HEK293 (cell line): Measurements from ENCODE around the gene YIF1B.

ENCODE experiments used
- CTCF ChIA-PET: fragments of 350-600 bp; formaldehyde crosslinking; extraction: SDS; loops from one replicate; lab custom pipeline; 2021; ENCODE audit warnings: antibody characterized with exemption; lab: Yijun Ruan, JAX
- POLR2A ChIA-PET: fragments of 300-600 bp; formaldehyde crosslinking; extraction: SDS; loops from one replicate; lab custom pipeline; 2020; ENCODE audit warnings: antibody characterized with exemption, inconsistent platforms; lab: Yijun Ruan, JAX
- H3K27ac ChIP-seq: fragments of 200-500 bp; sonication (Bioruptor generic); 2 replicates; pipeline ENCODE4 v1.5.1; 2014; ENCODE audit warnings: low read depth, low read length, control low read depth, inconsistent platforms; ENCODE audit errors: extremely low read depth
- H3K36me3 ChIP-seq, 2 experiments: fragments of 200-500 bp in 1 of 2; sonication (Bioruptor generic) in 1 of 2; 1 replicate in 1 of 2; 2 replicates in 1 of 2; pipeline ENCODE4 v1.5.1; 2014 to 2017; ENCODE audit warnings: inconsistent platforms in 2 of 2, low read length in 2 of 2; ENCODE audit not compliant: control insufficient read depth in 2 of 2, insufficient read depth in 1 of 2
- H3K4me1 ChIP-seq: fragments of 200-500 bp; sonication (Bioruptor generic); 2 replicates; pipeline ENCODE4 v1.5.1; 2014; ENCODE audit warnings: mild to moderate bottlenecking, low read length, inconsistent platforms; ENCODE audit not compliant: control insufficient read depth, insufficient read depth
- H3K4me3 ChIP-seq: 2 replicates; pipeline ENCODE4 v1.5.1; 2011; ENCODE audit warnings: low read depth, mild to moderate bottlenecking, control low read depth, low read length, moderate library complexity
- H3K9me3 ChIP-seq: fragments of 200-500 bp; sonication (Bioruptor generic); 2 replicates; pipeline ENCODE4 v1.5.1; 2014; ENCODE audit warnings: low read depth, low read length, inconsistent platforms; ENCODE audit not compliant: control insufficient read depth, insufficient read depth
- HOXA7 ChIP-seq: sonication (generic); formaldehyde crosslinking; IDR thresholded peaks from 2 replicates; pipeline ENCODE4 v1.8.1; 2022; ENCODE audit warnings: missing genetic modification reagents, borderline replicate concordance
- IKZF3 ChIP-seq: fragments of 450-650 bp; IDR thresholded peaks from 2 replicates; pipeline ENCODE4 v1.5.0; 2018; ENCODE audit warnings: missing biosample characterization, mild to moderate bottlenecking, missing genetic modification characterization, moderate library complexity
- KLF10 ChIP-seq: fragments of 450-650 bp; IDR thresholded peaks from 2 replicates; pipeline ENCODE4 v1.5.1; 2018; ENCODE audit warnings: missing biosample characterization, mild to moderate bottlenecking, missing genetic modification characterization
- KLF7 ChIP-seq: fragments of 450-650 bp; formaldehyde crosslinking; IDR thresholded peaks from 2 replicates; pipeline ENCODE4 v1.5.1; 2016; ENCODE audit warnings: missing biosample characterization, missing genetic modification characterization, borderline replicate concordance
- KLF9 ChIP-seq: fragments of 450-650 bp; formaldehyde crosslinking; IDR thresholded peaks from 2 replicates; pipeline ENCODE4 v1.5.1; 2016; ENCODE audit warnings: missing biosample characterization, missing genetic modification characterization, low read depth
- PRDM1 ChIP-seq: fragments of 450-650 bp; formaldehyde crosslinking; IDR thresholded peaks from 2 replicates; pipeline ENCODE4; 2016; ENCODE audit warnings: missing biosample characterization, missing genetic modification characterization
- RBAK ChIP-seq: fragments of 450-650 bp; formaldehyde crosslinking; IDR thresholded peaks from 2 replicates; pipeline ENCODE4 v1.5.1; 2016; ENCODE audit warnings: missing biosample characterization, missing genetic modification characterization
- REPIN1 ChIP-seq: fragments of 450-650 bp; formaldehyde crosslinking; IDR thresholded peaks from 2 replicates; pipeline ENCODE4 v1.5.1; 2017; ENCODE audit warnings: missing biosample characterization, missing genetic modification characterization, low read depth
- SP7 ChIP-seq: fragments of 450-650 bp; formaldehyde crosslinking; IDR thresholded peaks from 2 replicates; pipeline ENCODE4 v1.5.1; 2016; ENCODE audit warnings: missing biosample characterization, missing genetic modification characterization
- ZBTB8A ChIP-seq: fragments of 450-650 bp; formaldehyde crosslinking; IDR thresholded peaks from 2 replicates; pipeline ENCODE4 v1.5.1; 2016; ENCODE audit warnings: missing biosample characterization, missing genetic modification characterization
- ZFHX2 ChIP-seq: fragments of 450-650 bp; formaldehyde crosslinking; conservative IDR thresholded peaks from 2 replicates; pipeline ENCODE4 v1.5.1; 2016; ENCODE audit warnings: missing biosample characterization, missing genetic modification characterization
- ZNF138 ChIP-seq: fragments of 450-650 bp; formaldehyde crosslinking; IDR thresholded peaks from 2 replicates; pipeline ENCODE4 v1.5.1; 2016; ENCODE audit warnings: missing biosample characterization, missing genetic modification characterization, borderline replicate concordance
- ZNF140 ChIP-seq: fragments of 450-650 bp; formaldehyde crosslinking; IDR thresholded peaks from 2 replicates; pipeline ENCODE4 v1.5.1; 2016; ENCODE audit warnings: missing biosample characterization, missing genetic modification characterization
- ZNF146 ChIP-seq: fragments of 450-650 bp; formaldehyde crosslinking; IDR thresholded peaks from 2 replicates; pipeline ENCODE4 v1.5.1; 2016; ENCODE audit warnings: missing biosample characterization, missing genetic modification characterization
- ZNF202 ChIP-seq: fragments of 450-650 bp; formaldehyde crosslinking; IDR thresholded peaks from 2 replicates; pipeline ENCODE4 v1.5.1; 2016; ENCODE audit warnings: missing biosample characterization, missing genetic modification characterization, borderline replicate concordance
- ZNF266 ChIP-seq: fragments of 450-650 bp; formaldehyde crosslinking; IDR thresholded peaks from 2 replicates; pipeline ENCODE4 v1.5.1; 2016; ENCODE audit warnings: missing biosample characterization, missing genetic modification characterization, low read depth
- ZNF433 ChIP-seq: fragments of 450-650 bp; formaldehyde crosslinking; IDR thresholded peaks from 2 replicates; pipeline ENCODE4 v1.5.1; 2016; ENCODE audit warnings: missing biosample characterization, missing genetic modification characterization, low read depth
- ZNF571 ChIP-seq: fragments of 450-650 bp; formaldehyde crosslinking; IDR thresholded peaks from 2 replicates; pipeline ENCODE4 v1.5.0; 2017; ENCODE audit warnings: missing biosample characterization, missing genetic modification characterization
- ZNF600 ChIP-seq: fragments of 450-650 bp; formaldehyde crosslinking; IDR thresholded peaks from 2 replicates; pipeline ENCODE4 v1.5.1; 2016; ENCODE audit warnings: missing biosample characterization, missing genetic modification characterization
- ZNF664 ChIP-seq: fragments of 450-650 bp; formaldehyde crosslinking; IDR thresholded peaks from 2 replicates; pipeline ENCODE4 v1.5.1; 2016; ENCODE audit warnings: missing biosample characterization, missing genetic modification characterization
- ZNF791 ChIP-seq: fragments of 450-650 bp; formaldehyde crosslinking; IDR thresholded peaks from 2 replicates; pipeline ENCODE4 v1.5.1; 2016; ENCODE audit warnings: missing biosample characterization, missing genetic modification characterization
- ZNF792 ChIP-seq: fragments of 450-650 bp; formaldehyde crosslinking; IDR thresholded peaks from 2 replicates; pipeline ENCODE4 v1.5.1; 2016; ENCODE audit warnings: missing biosample characterization, missing genetic modification characterization
- TF ChIP-seq, protein P1 (sequence below): fragments of 450-650 bp; formaldehyde crosslinking; IDR thresholded peaks from 2 replicates; pipeline ENCODE4 v1.5.1; 2016; ENCODE audit warnings: missing biosample characterization, missing genetic modification characterization
- TF ChIP-seq, protein P2 (sequence below): fragments of 450-650 bp; formaldehyde crosslinking; IDR thresholded peaks from 2 replicates; pipeline ENCODE4 v1.5.1; 2017; ENCODE audit warnings: missing biosample characterization, missing genetic modification characterization
- TF ChIP-seq, protein P3 (sequence below): fragments of 450-650 bp; formaldehyde crosslinking; IDR thresholded peaks from 2 replicates; pipeline ENCODE4 v1.5.1; 2016; ENCODE audit warnings: missing biosample characterization, missing genetic modification characterization
- TF ChIP-seq, protein P4 (sequence below): fragments of 450-650 bp; formaldehyde crosslinking; IDR thresholded peaks from 2 replicates; pipeline ENCODE4 v1.5.1; 2016; ENCODE audit warnings: missing biosample characterization, missing genetic modification characterization
- TF ChIP-seq, protein P5 (sequence below): fragments of 450-650 bp; formaldehyde crosslinking; IDR thresholded peaks from 2 replicates; pipeline ENCODE4 v1.5.1; 2016; ENCODE audit warnings: missing biosample characterization, missing genetic modification characterization

Gene YIF1B

DNA sequence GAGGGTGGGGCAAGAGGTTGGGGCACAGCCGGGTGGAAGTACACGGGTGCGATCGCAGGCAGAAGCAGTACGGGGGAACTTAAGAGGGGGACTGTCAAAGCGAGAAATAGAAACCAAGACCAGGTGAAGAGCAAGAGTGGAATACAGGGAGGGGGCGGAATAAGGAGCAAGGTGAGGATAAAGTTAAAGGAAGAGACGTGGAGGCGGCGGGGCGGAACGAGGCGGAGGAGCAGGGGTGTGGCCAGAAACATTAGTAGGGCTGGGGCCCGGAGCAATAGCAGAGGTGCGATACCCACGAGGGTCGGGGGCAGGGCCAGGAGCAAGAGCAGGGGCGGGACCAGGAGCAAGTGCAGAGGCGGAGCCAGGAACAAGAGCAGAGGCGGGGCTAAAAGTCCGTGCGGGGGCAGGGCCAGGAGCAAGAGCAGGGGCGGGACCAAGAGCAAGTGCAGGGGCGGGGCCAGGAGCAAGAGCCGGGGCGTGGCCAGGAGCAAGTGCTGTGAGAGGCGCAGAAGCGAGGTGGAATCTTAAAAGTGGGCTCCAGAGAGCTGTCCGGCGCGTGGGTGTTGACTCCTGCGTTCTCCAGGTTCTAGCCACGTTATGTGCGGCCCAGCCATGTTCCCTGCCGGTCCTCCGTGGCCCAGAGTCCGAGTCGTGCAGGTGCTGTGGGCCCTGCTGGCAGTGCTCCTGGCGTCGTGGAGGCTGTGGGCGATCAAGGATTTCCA is 21.1 kb upstream of the YIF1B start (continued):
- no peak for TF ChIP-seq ZNF433
- TF ChIP-seq ZNF600 (tag by site-specific recombination) = peak; percentile 37
- TF ChIP-seq, protein P1, sequence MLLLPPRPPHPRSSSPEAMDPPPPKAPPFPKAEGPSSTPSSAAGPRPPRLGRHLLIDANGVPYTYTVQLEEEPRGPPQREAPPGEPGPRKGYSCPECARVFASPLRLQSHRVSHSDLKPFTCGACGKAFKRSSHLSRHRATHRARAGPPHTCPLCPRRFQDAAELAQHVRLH (tag by site-specific recombination) = peak; percentile 79; the same call in 1 of the 2 replicates

DNA sequence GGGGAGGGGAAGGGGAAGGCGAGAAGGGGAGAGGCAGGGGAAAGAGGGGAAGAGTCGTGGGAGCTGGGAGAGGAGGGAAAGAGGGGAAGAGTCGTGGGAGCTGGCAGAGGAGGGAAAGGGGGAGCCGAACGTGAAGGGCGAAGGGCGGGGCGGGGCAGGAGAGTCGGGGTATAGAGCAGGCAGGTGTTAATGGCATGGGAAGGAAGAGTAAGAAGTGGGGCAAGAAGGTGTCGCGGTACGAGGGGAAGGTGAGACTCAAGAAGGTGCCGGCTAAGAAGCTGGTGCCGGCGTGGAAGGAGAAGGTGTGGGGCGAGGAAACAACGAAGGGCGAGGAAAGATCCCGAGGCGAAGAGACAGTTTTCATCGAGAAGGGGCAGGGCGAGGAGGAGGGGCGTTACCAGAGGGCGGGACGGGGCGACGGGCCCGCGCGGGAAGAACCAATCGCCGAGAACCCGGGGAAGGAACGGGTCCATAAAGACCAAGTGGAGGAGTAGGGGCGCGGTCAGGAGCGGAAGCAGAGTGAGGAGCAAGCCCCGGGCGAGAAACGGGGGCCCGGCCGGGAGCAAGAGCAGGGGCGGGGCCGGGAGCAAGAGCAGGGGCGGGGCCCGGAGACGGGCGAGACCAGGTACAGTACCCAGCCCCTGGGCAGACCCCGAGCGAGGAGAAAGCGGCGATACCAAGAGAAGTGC is 20.3 kb upstream of the YIF1B start:
- H3K4me3 ChIP-seq = peak overlapping the region; percentile 66
- peaks cover 14% of the 10 kb centered on the region for H3K4me1 ChIP-seq
- CTCF ChIA-PET = interaction anchor here (0.6 to 9.9 kb wide), 44 partner anchors 10 to 608 kb away, joined by 3 to 183 read pairs (median 4); partner anchors contain the start of genes FAM98C, PSMD8 and SPINT2
- POLR2A ChIA-PET = interaction anchor here (0.6 to 5.5 kb wide), 8 partner anchors 23 to 111 kb away, joined by 3 to 83 read pairs (median 10); partner anchors contain the start of genes GGN, PSMD8 and SPRED3
- H3K9me3 ChIP-seq = no peaks in the 10 kb centered on the region
- H3K36me3 ChIP-seq = peaks cover 0 to 4% of the 10 kb centered on the region in 2 experiments; a peak in 1 of 3 replicates
- peak overlapping the region; percentile 80 for H3K27ac ChIP-seq
- no peak; the same call in 1 of the 2 replicates for TF ChIP-seq KLF9 (tag by site-specific recombination)
- peak; percentile 88 for TF ChIP-seq KLF7
- TF ChIP-seq ZBTB8A = peak; percentile 34; the same call in 1 of the 2 replicates
- no peak for TF ChIP-seq ZNF202 (tag by site-specific recombination)
- no peak; the same call in 1 of the 2 replicates for TF ChIP-seq ZNF146 (tag by site-specific recombination)
- peak; percentile 85 for TF ChIP-seq ZFHX2
- no peak for TF ChIP-seq ZNF664 (tag by site-specific recombination)
- peak; percentile 91 for TF ChIP-seq ZNF791 (tag by site-specific recombination)
- TF ChIP-seq ZNF600 (tag by site-specific recombination) = peak; percentile 93
- TF ChIP-seq RBAK (tag by site-specific recombination) = no peak
- TF ChIP-seq IKZF3 (tag by site-specific recombination) = peak; percentile 95
- TF ChIP-seq, protein P2, sequence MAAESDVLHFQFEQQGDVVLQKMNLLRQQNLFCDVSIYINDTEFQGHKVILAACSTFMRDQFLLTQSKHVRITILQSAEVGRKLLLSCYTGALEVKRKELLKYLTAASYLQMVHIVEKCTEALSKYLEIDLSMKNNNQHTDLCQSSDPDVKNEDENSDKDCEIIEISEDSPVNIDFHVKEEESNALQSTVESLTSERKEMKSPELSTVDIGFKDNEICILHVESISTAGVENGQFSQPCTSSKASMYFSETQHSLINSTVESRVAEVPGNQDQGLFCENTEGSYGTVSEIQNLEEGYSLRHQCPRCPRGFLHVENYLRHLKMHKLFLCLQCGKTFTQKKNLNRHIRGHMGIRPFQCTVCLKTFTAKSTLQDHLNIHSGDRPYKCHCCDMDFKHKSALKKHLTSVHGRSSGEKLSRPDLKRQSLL (tag by site-specific recombination) = no peak
- TF ChIP-seq PRDM1 (tag by site-specific recombination) = peak; percentile 100
- TF ChIP-seq HOXA7 (CRISPR knock-in tag) = no peak
- peak; percentile 94; the same call in 1 of the 2 replicates for TF ChIP-seq REPIN1
- TF ChIP-seq ZNF138 (tag by site-specific recombination) = no peak
- TF ChIP-seq, protein P3, sequence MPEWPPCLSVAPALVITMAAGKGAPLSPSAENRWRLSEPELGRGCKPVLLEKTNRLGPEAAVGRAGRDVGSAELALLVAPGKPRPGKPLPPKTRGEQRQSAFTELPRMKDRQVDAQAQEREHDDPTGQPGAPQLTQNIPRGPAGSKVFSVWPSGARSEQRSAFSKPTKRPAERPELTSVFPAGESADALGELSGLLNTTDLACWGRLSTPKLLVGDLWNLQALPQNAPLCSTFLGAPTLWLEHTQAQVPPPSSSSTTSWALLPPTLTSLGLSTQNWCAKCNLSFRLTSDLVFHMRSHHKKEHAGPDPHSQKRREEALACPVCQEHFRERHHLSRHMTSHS (tag by site-specific recombination) = peak; percentile 68; the same call in 1 of the 2 replicates
- peak; percentile 71; the same call in 1 of the 2 replicates for TF ChIP-seq ZNF266 (tag by site-specific recombination)
- TF ChIP-seq, protein P4, sequence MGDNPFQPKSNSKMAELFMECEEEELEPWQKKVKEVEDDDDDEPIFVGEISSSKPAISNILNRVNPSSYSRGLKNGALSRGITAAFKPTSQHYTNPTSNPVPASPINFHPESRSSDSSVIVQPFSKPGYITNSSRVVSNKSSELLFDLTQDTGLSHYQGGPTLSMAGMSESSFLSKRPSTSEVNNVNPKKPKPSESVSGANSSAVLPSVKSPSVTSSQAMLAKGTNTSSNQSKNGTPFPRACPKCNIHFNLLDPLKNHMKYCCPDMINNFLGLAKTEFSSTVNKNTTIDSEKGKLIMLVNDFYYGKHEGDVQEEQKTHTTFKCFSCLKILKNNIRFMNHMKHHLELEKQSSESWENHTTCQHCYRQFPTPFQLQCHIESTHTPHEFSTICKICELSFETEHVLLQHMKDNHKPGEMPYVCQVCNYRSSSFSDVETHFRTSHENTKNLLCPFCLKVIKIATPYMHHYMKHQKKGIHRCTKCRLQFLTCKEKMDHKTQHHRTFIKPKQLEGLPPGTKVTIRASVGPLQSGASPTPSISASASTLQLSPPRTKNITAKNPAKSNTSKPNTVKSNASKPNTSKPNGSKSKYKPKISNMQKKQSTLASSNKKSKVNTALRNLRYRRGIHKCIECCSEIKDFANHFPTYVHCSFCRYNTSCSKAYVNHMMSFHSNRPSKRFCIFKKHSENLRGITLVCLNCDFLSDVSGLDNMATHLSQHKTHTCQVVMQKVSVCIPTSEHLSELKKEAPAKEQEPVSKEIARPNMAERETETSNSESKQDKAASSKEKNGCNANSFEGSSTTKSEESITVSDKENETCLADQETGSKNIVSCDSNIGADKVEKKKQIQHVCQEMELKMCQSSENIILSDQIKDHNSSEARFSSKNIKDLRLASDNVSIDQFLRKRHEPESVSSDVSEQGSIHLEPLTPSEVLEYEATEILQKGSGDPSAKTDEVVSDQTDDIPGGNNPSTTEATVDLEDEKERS (tag by site-specific recombination) = peak; percentile 90
- TF ChIP-seq ZNF792 = peak; percentile 92; the same call in 1 of the 2 replicates
- TF ChIP-seq SP7 (tag by site-specific recombination) = peak; percentile 58; the same call in 1 of the 2 replicates
- no peak for TF ChIP-seq ZNF571 (tag by site-specific recombination)
- no peak for TF ChIP-seq ZNF140 (tag by site-specific recombination)
- TF ChIP-seq KLF10 = peak; percentile 98
- TF ChIP-seq, protein P5, sequence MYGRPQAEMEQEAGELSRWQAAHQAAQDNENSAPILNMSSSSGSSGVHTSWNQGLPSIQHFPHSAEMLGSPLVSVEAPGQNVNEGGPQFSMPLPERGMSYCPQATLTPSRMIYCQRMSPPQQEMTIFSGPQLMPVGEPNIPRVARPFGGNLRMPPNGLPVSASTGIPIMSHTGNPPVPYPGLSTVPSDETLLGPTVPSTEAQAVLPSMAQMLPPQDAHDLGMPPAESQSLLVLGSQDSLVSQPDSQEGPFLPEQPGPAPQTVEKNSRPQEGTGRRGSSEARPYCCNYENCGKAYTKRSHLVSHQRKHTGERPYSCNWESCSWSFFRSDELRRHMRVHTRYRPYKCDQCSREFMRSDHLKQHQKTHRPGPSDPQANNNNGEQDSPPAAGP (tag by site-specific recombination) = peak; percentile 74; the same call in 1 of the 2 replicates
